Placental epithelial cell (primary cell): ENCODE data around the gene MEPCE. TPM values are rescaled to one million over a fixed set of nuclear protein-coding genes. Genes with fewer than 3 reads are reported as not detected.

ENCODE experiments used
- total RNA-seq: library from RNA; depleted of rRNA; stranded (reverse); fragments of >200 nt; gene quantifications from 2 replicates; pipeline ENCODE4 v1.2.3, GENCODE V29; 2012

The MEPCE gene
- total RNA-seq: 34.1 and 47.5 TPM in 2 replicates

GRCh38 chr7:100429637-100430492 lies at the start of gene MEPCE:
TSS of gene MEPCE (plus strand) at chr7:100429831. CDS start at chr7:100430019, 188 bp downstream.

GRCh38 chr7:100428199-100428966 lies 1.2 kb upstream of the MEPCE start, which contains the start of gene ZCWPW1:
TSS of gene ZCWPW1 (minus strand) at chr7:100428703. CDS start at chr7:100420649, 8,054 bp downstream.

GRCh38 chr7:100464210-100464660 lies 34.6 kb downstream of the MEPCE start, which contains the start of gene SPACDR:
TSS of gene SPACDR (minus strand) at chr7:100464260. CDS start at chr7:100464025, 235 bp downstream.

GRCh38 chr7:100478958-100479660 lies 49.5 kb downstream of the MEPCE start, which contains the start of gene TSC22D4:
TSS of gene TSC22D4 (minus strand) at chr7:100479214. CDS start at chr7:100478038, 1,176 bp downstream.

Other genes with a start within 250 kb of the MEPCE start
- not detected in 2 replicates for gene PVRIG, start 209.9 kb upstream of the MEPCE start, total RNA-seq
- not detected in 2 replicates for gene SPDYE3, start 122.1 kb upstream of the MEPCE start, total RNA-seq
- gene PILRB, start 71.7 kb upstream of the MEPCE start, total RNA-seq: 12.5 and 14.1 TPM in 2 replicates
- under 0.01 and 0.22 TPM in 2 replicates for gene PILRA, start 56.3 kb upstream of the MEPCE start, total RNA-seq
- gene ZCWPW1, start 1.1 kb upstream of the MEPCE start, total RNA-seq: 1.6 and 4.3 TPM in 2 replicates
- 6.3 and 12.5 TPM in 2 replicates for gene PPP1R35, start 6.7 kb downstream of the MEPCE start, total RNA-seq
- 0.87 and 1.2 TPM in 2 replicates for gene SPACDR, start 34.4 kb downstream of the MEPCE start, total RNA-seq
- gene TSC22D4, start 49.4 kb downstream of the MEPCE start, total RNA-seq: 23.5 and 29.4 TPM in 2 replicates
- gene NYAP1, start 54.1 kb downstream of the MEPCE start, total RNA-seq: 0.87 and 2.0 TPM in 2 replicates
- gene AGFG2, start 109.4 kb downstream of the MEPCE start, total RNA-seq: 11.8 and 20.2 TPM in 2 replicates
- 0.79 TPM in 1 of 2 replicates, not detected in the other for gene SAP25, start 144.1 kb downstream of the MEPCE start, total RNA-seq
- gene LRCH4, start 156.3 kb downstream of the MEPCE start, total RNA-seq: 19.6 and 52.1 TPM in 2 replicates
- 0.39 and 0.54 TPM in 2 replicates for gene FBXO24, start 156.5 kb downstream of the MEPCE start, total RNA-seq
- gene PCOLCE, start 172.5 kb downstream of the MEPCE start, total RNA-seq: 2.7 and 9.8 TPM in 2 replicates
- gene MOSPD3, start 182.7 kb downstream of the MEPCE start, total RNA-seq: 13.6 and 20.4 TPM in 2 replicates
- 1.2 and 1.7 TPM in 2 replicates for gene TFR2, start 211.7 kb downstream of the MEPCE start, total RNA-seq
- not detected in 2 replicates for gene ACTL6B, start 226.6 kb downstream of the MEPCE start, total RNA-seq
- 110 and 162 TPM in 2 replicates for gene GNB2, start 243.9 kb downstream of the MEPCE start, total RNA-seq